GM21786 (cell line): ENCODE data around the gene LAMA5.

Experiments
- ATAC-seq: cut with Tn5 transposase; IDR thresholded peaks from one replicate; pipeline ENCODE4 v1.9.1; 2021; ENCODE audit not compliant: unreplicated experiment

LAMA5 gene

DNA sequence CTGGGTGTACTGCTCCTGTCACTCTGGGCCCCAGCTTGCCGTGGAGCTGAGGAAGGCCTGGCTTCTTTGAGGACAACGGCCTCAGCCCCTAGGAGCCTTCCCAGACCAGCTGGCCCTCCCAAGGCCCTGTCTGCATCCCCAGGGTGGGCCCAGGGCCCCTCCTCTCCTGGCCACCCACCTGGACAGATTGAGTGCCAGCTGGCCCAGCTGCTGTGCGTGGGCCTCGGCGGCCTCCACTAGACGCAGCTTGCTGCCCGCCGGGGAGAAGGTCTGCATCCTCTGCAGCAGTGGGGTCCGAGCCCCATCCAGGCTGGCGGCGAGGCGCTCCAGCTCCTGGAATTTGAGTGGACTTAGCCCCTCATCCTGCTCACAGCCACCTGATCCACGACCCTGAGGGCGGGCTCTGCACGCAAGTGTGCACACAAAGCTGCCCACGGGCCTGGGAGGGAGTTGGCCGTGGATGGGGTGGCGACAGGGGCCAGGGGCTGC is 49.9 kb downstream of the LAMA5 start:
- ATAC-seq = no peak

DNA sequence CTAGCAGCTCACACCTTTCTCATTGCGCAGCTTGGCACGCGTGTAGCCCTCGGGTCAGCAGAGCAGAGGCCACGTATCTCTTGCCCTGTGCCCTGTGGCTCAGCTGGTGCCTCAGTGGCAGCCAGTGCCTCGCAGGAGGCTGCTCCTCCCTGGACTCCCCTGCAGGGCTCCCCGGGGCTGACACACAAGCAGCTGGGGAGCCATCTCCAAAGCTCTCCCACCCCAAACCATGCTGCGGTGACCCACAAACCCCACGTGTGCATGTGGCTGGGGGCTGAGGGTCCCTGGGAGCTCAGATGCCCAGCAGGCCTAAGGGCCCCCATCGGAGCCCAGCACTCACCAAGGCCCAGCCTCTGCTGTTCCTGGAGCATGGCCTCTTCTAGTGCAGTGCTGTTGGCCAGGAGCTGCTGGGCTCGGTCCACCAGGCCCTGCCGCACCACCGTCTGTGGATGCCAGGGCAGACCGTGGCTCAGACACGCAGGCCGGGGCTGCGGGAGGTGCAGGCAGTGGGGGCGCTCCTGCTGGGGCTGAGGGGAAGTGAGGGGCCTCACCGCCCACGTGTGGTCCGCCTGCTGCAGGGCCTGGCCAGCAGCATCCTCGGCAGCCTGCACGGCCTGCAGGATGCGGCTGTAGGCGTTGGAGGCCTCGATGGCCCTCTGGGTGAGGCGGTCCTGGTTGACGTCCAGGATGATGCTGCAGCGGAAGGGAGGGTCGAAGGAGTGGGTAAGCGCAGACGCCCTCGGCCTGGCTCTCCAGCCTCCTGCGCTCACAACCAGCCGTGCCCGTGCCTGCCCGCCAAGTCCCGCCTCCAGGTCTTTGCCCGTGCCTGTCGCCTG is 50.6 kb downstream of the LAMA5 start:
- ATAC-seq = no peak

DNA sequence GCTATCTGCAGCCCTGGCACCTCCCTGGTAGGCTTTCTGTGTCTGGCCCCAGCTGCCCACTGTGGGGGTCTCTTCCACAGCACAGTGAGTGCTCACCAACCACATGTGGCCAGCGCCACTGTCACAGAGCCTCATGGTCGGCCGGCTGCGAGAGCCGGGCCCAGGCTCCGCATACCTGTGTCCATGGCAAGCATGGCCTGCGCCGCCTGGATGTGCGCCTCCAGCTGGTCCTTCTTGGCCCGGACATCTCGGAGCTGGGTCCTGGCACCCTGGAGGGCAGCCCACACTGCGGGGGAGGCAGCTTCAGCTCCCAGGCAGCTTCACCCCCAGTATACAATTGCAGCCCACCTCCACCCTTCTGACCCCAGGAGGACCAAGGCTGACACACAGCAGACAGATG is 51.3 kb downstream of the LAMA5 start:
- no peak for ATAC-seq

DNA sequence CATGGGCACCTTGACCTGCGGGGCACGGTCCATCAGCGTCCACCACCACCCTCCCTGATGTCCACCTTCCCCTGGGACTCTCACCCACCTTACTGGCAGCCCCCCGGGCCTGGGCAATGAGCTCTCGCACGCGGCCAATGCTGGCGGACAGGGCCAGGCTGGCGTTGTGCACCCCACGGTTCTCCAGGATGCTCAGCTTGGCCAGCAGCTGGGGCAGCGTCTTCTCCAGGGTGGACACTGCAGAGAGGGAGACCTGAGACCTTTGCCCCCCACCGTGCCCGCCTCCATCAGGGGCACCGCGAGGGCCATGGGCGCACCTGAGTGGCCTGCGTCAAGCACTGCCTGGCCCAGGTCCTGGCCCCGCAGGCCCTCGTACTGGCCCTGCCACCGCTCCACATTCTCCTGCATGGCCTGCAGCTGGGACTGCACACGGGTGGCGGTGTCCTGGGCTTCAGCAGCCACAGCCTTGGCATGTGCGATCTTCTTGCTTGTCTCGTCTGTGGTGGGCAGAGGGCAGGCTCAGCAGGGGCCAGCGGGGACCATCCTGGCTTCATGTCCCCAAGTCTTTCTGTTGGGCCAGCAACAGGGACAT is 52.3 kb downstream of the LAMA5 start:
- no peak for ATAC-seq

DNA sequence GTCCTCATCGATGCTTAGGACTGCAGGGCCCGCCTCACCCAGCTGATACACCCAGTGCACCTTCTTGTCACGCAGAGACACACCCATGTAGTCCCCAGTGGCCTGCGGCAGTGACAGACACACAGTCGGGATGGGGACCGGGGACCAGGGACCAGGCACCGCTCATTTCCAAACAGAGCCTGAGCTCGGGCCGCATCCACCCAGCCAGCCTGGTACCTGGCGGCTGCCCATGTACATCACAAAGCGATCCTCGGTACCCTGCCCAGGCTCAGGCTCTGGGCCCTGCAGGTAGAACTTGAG is 52.8 kb downstream of the LAMA5 start:
- no peak for ATAC-seq

DNA sequence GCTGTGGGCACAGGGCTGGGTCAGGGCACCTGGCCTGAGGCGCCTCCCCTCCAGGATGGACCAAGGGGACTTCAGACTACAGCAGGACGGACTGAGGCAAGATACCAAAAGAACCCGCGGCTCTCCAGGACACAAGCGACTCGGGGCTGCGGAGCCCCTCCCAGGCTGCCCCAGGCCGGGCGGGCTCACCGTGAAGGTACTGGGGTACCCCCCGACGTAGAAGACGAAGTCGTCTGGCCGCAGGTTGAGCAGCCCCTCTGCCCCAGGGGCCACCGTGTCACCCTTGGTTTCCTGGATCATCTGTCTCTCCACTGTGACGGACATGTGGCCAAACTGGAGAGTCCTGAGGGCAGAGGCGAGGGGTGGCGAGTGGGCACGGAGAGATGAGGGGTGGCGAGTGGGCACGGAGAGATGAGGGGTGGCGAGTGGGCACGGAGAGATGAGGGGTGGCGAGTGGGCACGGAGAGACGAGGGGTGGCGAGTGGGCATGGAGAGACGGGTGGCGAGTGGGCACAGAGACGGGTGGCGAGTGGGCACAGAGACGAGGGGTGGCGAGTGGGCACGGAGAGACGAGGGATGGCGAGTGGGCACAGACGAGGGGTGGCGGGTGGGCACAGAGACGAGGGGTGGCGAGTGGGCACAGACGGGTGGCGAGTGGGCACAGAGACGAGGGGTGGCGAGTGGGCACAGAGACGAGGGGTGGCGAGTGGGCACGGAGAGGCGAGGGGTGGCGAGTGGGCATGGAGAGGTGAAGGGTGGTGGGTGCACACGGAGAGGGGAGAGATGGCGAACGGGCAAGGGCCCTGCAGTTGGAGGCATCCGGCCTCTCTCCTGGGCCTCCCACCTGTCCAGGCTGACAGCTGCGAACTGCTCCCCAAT is 53.4 kb downstream of the LAMA5 start:
- no peak for ATAC-seq

DNA sequence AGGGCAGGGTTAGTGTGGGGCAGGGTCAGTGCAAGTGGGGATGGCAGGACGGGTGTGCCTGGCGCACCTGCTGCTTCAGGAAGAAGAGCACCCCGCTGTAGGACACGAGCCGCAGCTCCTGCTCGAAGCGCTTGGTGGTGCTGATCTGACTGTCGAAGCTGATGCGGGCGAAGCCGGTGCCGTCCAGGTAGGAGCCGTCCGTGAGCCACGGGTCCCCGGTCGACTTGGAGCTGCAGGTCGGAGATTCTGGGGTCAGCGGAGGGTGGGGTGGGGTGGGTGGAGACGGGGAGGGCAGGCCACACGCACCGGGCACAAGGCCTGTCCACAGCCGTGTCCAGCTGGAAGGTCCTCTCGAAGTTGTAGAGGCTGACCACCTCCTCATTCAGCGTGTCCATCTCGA is 54.1 kb downstream of the LAMA5 start:
- ATAC-seq = no peak

DNA sequence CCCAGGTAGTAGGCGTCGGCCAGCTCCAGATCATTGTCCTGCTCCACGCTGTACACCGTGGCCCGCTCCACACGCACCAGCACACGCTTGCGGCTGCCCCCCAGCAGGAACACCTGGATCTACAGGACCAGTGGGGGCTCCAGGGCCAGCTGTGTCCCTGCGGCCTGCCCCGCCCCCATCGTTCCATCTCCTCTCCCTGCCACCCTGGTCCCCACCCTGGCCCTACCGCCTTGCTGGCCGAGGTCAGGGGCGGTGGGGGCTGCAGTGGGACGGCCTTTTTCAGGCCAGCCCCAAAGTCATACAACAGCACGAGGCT is 54.5 kb downstream of the LAMA5 start:
- ATAC-seq = no peak

DNA sequence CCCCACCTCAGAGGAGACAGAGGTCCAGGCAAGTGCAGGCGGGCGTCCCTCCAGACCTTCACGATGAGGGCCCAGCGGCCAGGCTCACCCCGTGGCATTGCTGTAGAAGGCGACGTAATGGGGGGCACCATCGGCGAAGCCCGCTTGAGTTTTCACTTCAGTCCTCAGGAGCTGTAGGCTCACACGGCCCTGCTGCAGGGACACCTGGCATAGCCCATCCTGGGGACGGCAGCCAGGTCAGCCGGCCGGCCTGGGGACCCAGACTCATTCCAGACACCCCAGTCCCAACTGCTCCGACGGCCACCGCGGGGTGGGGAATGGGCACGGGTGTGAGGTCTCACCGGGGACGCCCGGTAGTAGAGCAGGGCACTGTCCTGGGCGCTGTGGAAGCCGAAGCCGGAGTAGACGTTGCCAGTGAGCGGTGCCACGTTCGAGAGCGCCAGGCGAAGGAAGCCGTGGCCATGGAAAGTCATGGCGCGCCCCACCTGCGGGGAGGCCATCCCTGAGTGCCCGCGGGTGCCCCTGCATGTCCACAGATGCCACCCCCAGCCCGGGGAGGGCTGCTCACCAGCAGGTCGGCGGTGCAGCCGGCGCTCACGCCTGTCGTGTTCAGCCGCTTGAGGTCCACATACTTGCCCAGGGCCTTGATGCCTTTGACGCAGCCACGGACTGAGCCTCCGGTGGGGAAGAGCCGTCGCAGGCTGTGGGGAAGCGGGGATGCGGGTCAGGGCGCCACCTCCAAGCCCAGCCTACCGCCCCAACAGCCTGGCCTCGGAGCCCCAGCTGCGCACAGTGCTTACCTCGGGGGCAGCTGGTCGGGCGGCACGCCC is 55.1 kb downstream of the LAMA5 start:
- no peak for ATAC-seq

DNA sequence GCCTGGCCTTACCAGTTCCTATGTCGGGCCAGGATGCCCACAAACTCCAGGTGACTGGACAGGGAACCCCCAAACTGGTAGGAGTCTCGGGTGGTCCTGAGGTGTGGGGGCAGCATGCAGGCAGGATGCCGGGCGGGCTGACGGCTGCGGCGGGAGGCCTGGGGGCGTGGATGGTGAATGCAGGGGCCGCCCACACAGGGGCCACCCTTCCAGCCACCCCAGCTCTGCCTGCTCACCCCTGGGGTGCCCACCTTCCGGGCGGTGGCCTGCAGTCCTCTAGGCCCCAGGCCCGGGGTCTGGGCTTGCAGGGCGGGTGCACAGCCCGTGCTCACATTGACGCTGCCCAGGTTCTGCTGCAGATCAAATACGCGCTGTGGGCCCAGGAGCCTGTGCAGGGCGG is 56.0 kb downstream of the LAMA5 start:
- no peak for ATAC-seq

DNA sequence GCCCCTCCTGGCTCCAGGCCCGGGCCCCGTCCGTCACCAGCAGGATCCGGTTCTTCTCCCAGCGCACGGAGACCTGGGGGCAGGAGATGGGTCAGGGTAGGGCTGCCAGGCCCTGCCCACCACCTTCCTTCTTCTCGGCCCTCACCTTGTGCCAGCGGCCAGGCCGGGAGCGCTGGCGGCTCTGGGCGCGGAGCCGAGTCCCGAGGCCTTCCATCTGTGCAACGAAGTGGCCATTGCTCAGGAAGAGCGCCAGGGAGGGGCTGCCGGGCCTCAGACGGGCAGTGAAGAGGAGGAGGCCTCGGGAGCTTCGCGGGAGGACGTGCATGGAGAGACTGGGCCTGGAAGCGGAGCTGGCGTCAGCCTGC is 56.4 kb downstream of the LAMA5 start:
- ATAC-seq = no peak

DNA sequence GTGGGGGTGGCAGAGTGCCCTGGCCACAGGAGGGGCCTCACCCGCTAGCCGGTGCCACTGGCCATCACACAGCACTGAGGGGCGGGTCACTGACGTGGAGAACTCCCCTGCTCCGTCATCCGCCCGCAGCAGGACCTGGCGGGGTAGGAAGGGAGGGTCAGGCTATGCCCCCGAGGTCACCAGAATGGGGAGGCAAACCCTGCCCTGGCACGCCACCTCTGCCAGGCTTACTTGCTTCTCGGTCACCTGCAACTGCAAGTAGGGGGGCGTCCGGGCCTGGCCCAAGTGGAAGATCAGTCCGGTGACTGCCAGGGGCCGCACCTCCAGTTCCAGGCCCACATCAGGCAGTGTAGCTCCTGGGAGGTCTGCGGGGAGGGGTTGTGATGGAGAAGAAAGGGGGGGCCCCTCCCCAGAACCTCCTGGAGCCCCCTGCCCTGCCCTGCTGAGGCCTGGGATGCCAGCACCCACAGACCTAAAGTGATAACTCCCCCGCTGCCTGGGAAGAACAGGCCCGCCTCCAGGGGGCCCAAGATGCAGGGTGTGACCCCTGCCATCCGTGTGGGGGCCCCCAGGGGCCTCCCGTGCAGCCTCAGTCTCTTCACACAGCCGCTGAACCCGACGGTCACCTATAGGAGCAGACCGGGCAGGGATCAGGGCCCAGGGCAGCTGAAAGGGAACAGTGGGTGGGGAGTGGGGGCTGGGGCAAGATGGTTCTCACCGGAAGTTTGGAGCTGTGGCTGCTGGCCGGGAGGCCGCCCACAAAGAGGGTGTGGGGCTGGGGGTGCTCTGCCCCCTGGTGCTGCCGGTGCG is 57.0 kb downstream of the LAMA5 start:
- no peak for ATAC-seq

DNA sequence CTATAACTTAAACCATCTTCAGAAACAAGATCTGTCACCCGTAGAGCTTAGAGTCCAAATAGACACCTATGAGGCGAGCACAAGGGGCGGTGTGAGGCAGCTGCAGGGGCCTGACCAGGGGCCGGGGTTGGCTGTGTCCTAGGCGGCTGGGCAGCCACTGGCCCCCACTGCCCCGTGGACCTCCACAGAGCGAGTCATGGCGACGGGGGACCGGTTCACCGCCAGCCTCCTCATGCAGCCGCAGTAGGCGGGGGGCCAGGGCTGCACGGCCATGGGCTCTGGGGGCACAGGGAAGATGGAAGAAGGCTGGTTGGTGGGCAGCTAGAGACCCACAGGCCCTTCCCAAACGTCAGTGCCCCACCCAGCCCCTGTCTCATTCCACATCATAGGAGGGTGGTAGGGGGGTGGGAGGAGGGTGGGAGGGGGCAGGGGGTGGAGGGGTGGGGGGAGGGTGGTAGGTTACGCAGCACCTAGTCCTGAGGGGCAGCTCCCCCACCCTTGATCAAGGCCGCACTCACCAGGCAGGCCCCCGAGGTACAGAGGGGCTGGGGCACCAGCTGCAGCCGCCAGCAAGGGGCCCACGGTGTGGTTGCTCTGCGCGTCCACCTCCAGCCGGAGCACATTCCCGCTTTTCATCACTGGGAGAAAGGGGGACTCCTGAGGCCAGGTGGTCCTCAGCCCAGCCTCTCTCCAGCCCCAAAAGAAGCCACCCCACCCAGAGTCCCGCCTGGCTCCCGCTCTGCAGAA is 57.7 kb downstream of the LAMA5 start:
- no peak for ATAC-seq

DNA sequence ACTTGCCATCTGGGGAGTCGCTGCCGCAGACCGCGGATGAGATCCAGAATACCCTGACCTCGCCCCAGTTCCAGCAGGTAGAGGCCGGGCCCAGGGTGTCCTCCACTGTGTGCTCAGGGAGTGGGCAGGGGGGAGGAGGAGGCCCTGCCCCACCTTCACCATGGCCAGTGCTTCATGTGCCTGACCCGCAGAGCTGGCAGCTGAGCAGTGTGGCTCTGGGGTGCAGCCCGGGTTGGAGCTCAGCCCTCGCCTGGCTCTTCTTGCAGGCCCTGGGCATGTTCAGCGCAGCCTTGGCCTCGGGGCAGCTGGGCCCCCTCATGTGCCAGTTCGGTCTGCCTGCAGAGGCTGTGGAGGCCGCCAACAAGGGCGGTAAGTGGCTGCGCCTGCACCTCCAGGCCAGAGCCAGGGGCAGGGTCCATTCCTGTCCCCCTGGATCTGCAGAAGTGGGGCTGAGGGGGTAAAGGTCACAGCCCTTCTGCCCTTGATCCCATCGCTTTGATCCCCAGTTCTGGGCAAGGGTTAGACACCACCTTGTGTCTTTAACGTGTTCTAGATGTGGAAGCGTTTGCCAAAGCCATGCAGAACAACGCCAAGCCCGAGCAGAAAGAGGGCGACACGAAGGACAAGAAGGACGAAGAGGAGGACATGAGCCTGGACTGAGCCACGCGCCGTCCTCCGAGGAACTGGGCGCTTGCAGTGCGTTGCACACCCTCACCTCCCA is 58.9 kb downstream of the LAMA5 start:
- no peak for ATAC-seq

DNA sequence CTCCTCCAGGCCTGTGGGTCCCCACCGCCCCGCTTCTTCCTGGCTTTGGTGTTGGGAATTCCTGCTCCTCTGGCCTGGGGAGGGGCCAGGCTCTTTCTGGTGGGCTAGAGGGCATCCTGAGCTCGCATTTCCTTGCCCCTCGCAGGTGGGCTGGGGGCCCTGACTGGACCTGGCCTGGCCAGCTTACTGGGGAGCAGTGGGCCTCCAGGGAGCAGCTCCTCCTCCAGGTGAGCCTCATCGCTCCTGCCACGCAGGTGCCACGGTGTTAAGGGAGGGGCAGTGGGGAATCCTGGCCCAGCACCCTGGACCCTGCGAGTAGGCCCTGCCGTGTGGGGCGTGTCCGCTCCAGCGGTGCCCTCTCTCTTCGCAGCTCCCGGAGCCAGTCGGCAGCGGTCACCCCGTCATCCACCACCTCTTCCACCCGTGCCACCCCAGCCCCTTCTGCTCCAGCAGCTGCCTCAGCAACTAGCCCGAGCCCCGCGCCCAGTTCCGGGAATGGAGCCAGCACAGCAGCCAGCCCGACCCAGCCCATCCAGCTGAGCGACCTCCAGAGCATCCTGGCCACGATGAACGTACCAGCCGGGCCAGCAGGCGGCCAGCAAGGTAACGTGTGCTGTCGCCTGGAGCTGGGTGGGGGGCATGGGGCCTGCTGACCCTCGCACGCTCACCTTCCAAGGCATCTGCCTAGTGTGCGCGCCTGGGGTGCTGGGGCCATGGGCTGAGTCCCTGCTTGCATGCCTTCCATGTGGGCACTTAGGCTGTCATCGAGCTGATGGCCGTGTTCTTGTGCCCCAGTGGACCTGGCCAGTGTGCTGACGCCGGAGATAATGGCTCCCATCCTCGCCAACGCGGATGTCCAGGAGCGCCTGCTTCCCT is 59.6 kb downstream of the LAMA5 start:
- ATAC-seq = no peak

DNA sequence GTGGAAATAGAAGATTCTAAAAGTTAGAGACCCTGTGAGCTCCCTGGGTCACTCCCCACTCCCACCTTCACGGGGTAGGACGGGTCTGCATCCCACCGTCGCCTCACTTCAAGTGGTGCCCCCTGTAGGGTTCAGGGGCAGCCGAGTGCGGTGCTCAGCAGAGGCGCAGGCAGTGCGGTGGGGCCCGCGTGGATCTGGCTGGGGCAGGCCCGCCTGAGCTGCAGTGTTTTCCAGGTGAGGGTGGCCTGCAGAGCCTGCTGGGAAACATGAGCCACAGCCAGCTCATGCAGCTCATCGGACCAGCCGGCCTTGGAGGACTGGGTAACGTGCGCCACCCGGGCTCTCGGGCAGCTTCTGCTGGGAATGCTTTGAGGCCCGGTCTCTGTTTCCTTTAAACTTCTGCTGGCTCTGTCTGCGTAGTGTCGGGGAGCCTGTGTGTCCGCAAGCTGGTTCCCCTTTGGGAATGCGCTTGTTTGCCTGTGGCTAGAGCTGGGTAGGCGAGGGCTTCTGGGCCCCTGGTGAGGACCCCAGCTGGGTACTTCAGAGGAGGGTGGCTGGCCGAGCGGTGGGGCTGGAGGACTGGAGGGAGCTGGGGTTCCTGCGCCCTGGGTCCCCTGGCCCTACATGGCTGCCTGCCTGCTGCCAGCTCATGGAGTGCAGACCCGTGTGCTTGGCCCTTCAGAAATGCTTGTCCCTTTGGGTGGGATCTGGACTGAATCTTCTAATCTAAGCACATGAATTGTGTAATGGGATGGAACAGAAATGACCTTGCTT is 60.5 kb downstream of the LAMA5 start:
- ATAC-seq = no peak

DNA sequence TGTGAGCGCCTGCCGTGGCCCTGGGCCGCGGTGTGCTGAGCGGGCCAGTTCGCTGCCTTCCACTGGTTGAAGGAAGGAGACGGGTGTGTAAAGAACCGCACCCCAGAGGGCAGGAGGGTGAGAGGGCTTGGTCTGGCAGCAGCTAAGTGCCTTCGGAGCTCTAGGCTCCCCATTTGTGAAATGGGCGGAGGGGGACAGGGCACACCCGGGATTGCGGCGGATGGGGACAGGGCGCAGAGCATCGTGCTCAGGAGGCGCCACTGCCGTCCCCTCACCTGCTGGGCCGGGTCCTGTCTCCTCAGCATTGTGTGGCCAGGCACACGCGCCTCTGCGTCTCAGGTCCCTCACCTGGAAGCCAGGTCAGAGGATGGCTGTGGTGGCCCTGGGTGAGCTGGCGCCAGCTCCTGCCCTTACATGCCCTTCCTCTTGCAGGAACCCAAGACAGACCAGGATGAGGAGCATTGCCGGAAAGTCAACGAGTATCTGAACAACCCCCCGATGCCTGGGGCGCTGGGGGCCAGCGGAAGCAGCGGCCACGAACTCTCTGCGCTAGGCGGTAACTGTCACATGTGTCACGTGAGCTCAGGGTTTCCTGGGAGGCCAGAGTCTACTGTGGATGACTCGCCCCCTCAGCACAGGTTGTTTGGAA is 61.2 kb downstream of the LAMA5 start:
- ATAC-seq = no peak
